Neural cell (in vitro differentiated cells): Measurements from ENCODE around the gene KIF1C. TPM values are rescaled to one million over a fixed set of nuclear protein-coding genes. Genes with fewer than 3 reads are reported as not detected.
A peak's percentile ranks its signal among the peaks of the same experiment; 100 is the strongest.

Experiments
- H2AFZ ChIP-seq: fragments of 200-600, 300-800 bp; sonication (generic), shearing (Covaris generic); 2 replicates; pipeline ENCODE4 v1.6.0; 2014; ENCODE audit warnings: low read depth, mild to moderate bottlenecking, antibody characterized with exemption, low read length, moderate library complexity
- H3F3A ChIP-seq: fragments of 200-600 bp; shearing (Covaris generic); 2 replicates; pipeline ENCODE4 v1.6.1; 2016; ENCODE audit warnings: mild to moderate bottlenecking, moderate library complexity, mixed read lengths, antibody characterized with exemption, low read length; ENCODE audit not compliant: insufficient read depth, poor library complexity, severe bottlenecking
- H3K27ac ChIP-seq: fragments of 200-600, 300-800 bp; sonication (generic), shearing (Covaris generic); 2 replicates; pipeline ENCODE4 v1.5.1; 2014; ENCODE audit warnings: mild to moderate bottlenecking, low read length, moderate library complexity
- H3K27me3 ChIP-seq: fragments of 300-800, 200-600 bp; sonication (generic), shearing (Covaris generic); 2 replicates; pipeline ENCODE4 v1.6.0; 2014; ENCODE audit warnings: mild to moderate bottlenecking, low read depth, low read length, moderate library complexity; ENCODE audit not compliant: insufficient read depth
- H3K36me3 ChIP-seq: fragments of 300-800, 200-600 bp; sonication (generic), shearing (Covaris generic); 2 replicates; pipeline ENCODE4 v1.5.1; 2014; ENCODE audit warnings: mild to moderate bottlenecking, antibody characterized with exemption, low read length, moderate library complexity; ENCODE audit not compliant: insufficient read depth
- H3K4me2 ChIP-seq: fragments of 300-800, 200-600 bp; sonication (generic), shearing (Covaris generic); 2 replicates; pipeline ENCODE4 v1.6.0; 2014; ENCODE audit warnings: mild to moderate bottlenecking, low read length
- H3K4me3 ChIP-seq: fragments of 300-800, 200-600 bp; sonication (generic), shearing (Covaris generic); 2 replicates; pipeline ENCODE4 v1.5.1; 2014; ENCODE audit warnings: mild to moderate bottlenecking, low read length, moderate library complexity
- H3K79me2 ChIP-seq: fragments of 200-600 bp; shearing (Covaris generic); replicated peaks from 2 replicates; pipeline ENCODE4 v1.6.0; 2014; ENCODE audit warnings: mild to moderate bottlenecking, low read length, moderate library complexity; ENCODE audit not compliant: insufficient read depth
- H3K9ac ChIP-seq: fragments of 300-800, 200-600 bp; sonication (generic), shearing (Covaris generic); 2 replicates; pipeline ENCODE4 v1.6.1; 2016; ENCODE audit warnings: mild to moderate bottlenecking, low read length, mixed read lengths
- H3K9me2 ChIP-seq: fragments of 200-600 bp; shearing (Covaris generic); 2 replicates; pipeline ENCODE4 v1.6.1; 2016; ENCODE audit warnings: mild to moderate bottlenecking, low read length, mixed read lengths; ENCODE audit not compliant: insufficient read depth
- H3K9me3 ChIP-seq: fragments of 200-600, 300-800 bp; sonication (generic), shearing (Covaris generic); 2 replicates; pipeline ENCODE4 v1.6.1; 2016; ENCODE audit warnings: mild to moderate bottlenecking, mixed run types, low read length, moderate library complexity, mixed read lengths
- H4K20me1 ChIP-seq: fragments of 200-600 bp; shearing (Covaris generic); 2 replicates; pipeline ENCODE4 v1.6.1; 2016; ENCODE audit warnings: mild to moderate bottlenecking, mixed run types; ENCODE audit not compliant: insufficient read depth
- CTCF ChIP-seq: fragments of 450-650 bp; IDR thresholded peaks from 2 replicates; pipeline ENCODE4 v1.5.1; 2014; ENCODE audit warnings: antibody characterized with exemption, mild to moderate bottlenecking, moderate library complexity; ENCODE audit not compliant: poor library complexity, severe bottlenecking
- EP300 ChIP-seq: fragments of 450-650 bp; conservative IDR thresholded peaks from 2 replicates; pipeline ENCODE4 v1.6.1; 2014; ENCODE audit warnings: antibody characterized with exemption, mild to moderate bottlenecking, moderate library complexity; ENCODE audit not compliant: poor library complexity, severe bottlenecking
- EZH2 ChIP-seq: fragments of 200-600, 300-800 bp; shearing (Covaris generic), sonication (generic); IDR thresholded peaks from 2 replicates; pipeline ENCODE4 v1.6.1; 2014; ENCODE audit warnings: antibody characterized with exemption, low read length, borderline replicate concordance, mild to moderate bottlenecking; ENCODE audit not compliant: insufficient read depth, poor library complexity, severe bottlenecking
- MXI1 ChIP-seq: fragments of 450-650 bp; conservative IDR thresholded peaks from 2 replicates; pipeline ENCODE4 v1.6.1; 2014; ENCODE audit warnings: antibody characterized with exemption, mild to moderate bottlenecking; ENCODE audit not compliant: poor library complexity, severe bottlenecking
- POLR2AphosphoS5 ChIP-seq: IDR thresholded peaks from 2 replicates; pipeline ENCODE4 v1.6.1; 2012
- RAD21 ChIP-seq: fragments of 450-650 bp; conservative IDR thresholded peaks from 2 replicates; pipeline ENCODE4 v1.6.1; 2014; ENCODE audit warnings: antibody characterized with exemption, mild to moderate bottlenecking, moderate library complexity
- REST ChIP-seq: IDR thresholded peaks from 2 replicates; pipeline ENCODE4 v1.6.1; 2012; ENCODE audit warnings: borderline replicate concordance
- SMC3 ChIP-seq: fragments of 450-650 bp; conservative IDR thresholded peaks from 2 replicates; pipeline ENCODE4 v1.6.1; 2014; ENCODE audit warnings: antibody characterized with exemption, mild to moderate bottlenecking, moderate library complexity; ENCODE audit not compliant: poor library complexity
- polyA plus RNA-seq: library from polyadenylated mRNA; depleted of rRNA; stranded (reverse); fragments of >200 nt; gene quantifications from 2 replicates; pipeline ENCODE4 v1.2.3, GENCODE V29; 2014

KIF1C gene
- polyA plus RNA-seq, 1 donor from 2014 or later, result 8.3 TPM

GRCh38 chr17:4982305-4982704, 15.4 kb upstream of the KIF1C start:
- Histone ChIP-seq H3F3A (no peaks in the 10 kb centered on the region), H3K4me3 (no peak overlapping the region), H3K9ac (no peak overlapping the region), H3K27ac (no peak overlapping the region), H3K9me2 (no peaks in the 10 kb centered on the region), H3K9me3 (no peaks in the 10 kb centered on the region), H3K36me3 (no peaks in the 10 kb centered on the region), H3K79me2 (no peaks in the 10 kb centered on the region), H3K4me2 (no peak overlapping the region), H4K20me1 (no peaks in the 10 kb centered on the region), H3K27me3 (no peaks in the 10 kb centered on the region), H2AFZ (no peak overlapping the region)
- TF ChIP-seq CTCF, result no peak
- TF ChIP-seq SMC3, result no peak
- TF ChIP-seq POLR2AphosphoS5, result no peak
- no peak for TF ChIP-seq EP300
- no peak for TF ChIP-seq EZH2
- TF ChIP-seq RAD21, result no peak
- TF ChIP-seq REST, result no peak
- TF ChIP-seq MXI1, result no peak

GRCh38 chr17:4986403-4986802, 11.3 kb upstream of the KIF1C start:
- no peaks in the 10 kb centered on the region for H3K9me3 ChIP-seq
- no peaks in the 10 kb centered on the region for H3K36me3 ChIP-seq
- no peak for TF ChIP-seq CTCF
- H3K9ac ChIP-seq, result peak overlapping the region; percentile 78
- peaks cover 2% of the 10 kb centered on the region for H3K27me3 ChIP-seq
- no peaks in the 10 kb centered on the region for H3K79me2 ChIP-seq
- no peaks in the 10 kb centered on the region for H4K20me1 ChIP-seq
- no peaks in the 10 kb centered on the region for H3F3A ChIP-seq
- peak overlapping the region; percentile 71 for H3K4me2 ChIP-seq
- H3K4me3 ChIP-seq, result peak overlapping the region; percentile 94
- H3K9me2 ChIP-seq, result no peaks in the 10 kb centered on the region
- peak overlapping the region; percentile 24 for H3K27ac ChIP-seq
- peak overlapping the region; percentile 90 for H2AFZ ChIP-seq
